GM21528 (cell line): Measurements from ENCODE around the gene MED12L.
"Not testable (repeated sequence)": the region's sequence is repeated elsewhere in the genome, so short reads cannot be mapped to it uniquely, and the experiment has no call there.

Experiments
- ATAC-seq: cut with Tn5 transposase; IDR thresholded peaks from one replicate; pipeline ENCODE4 v1.9.1; 2021; ENCODE audit warnings: mild to moderate bottlenecking, moderate library complexity; ENCODE audit not compliant: unreplicated experiment, low FRiP score

MED12L gene, protein sequence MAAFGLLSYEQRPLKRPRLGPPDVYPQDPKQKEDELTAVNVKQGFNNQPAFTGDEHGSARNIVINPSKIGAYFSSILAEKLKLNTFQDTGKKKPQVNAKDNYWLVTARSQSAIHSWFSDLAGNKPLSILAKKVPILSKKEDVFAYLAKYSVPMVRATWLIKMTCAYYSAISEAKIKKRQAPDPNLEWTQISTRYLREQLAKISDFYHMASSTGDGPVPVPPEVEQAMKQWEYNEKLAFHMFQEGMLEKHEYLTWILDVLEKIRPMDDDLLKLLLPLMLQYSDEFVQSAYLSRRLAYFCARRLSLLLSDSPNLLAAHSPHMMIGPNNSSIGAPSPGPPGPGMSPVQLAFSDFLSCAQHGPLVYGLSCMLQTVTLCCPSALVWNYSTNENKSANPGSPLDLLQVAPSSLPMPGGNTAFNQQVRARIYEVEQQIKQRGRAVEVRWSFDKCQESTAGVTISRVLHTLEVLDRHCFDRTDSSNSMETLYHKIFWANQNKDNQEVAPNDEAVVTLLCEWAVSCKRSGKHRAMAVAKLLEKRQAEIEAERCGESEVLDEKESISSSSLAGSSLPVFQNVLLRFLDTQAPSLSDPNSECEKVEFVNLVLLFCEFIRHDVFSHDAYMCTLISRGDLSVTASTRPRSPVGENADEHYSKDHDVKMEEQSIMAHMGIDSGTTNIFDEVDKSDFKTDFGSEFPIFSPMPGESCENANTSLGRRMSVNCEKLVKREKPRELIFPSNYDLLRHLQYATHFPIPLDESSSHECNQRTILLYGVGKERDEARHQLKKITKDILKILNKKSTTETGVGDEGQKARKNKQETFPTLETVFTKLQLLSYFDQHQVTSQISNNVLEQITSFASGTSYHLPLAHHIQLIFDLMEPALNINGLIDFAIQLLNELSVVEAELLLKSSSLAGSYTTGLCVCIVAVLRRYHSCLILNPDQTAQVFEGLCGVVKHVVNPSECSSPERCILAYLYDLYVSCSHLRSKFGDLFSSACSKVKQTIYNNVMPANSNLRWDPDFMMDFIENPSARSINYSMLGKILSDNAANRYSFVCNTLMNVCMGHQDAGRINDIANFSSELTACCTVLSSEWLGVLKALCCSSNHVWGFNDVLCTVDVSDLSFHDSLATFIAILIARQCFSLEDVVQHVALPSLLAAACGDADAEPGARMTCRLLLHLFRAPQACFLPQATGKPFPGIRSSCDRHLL (N-terminal part only)

DNA sequence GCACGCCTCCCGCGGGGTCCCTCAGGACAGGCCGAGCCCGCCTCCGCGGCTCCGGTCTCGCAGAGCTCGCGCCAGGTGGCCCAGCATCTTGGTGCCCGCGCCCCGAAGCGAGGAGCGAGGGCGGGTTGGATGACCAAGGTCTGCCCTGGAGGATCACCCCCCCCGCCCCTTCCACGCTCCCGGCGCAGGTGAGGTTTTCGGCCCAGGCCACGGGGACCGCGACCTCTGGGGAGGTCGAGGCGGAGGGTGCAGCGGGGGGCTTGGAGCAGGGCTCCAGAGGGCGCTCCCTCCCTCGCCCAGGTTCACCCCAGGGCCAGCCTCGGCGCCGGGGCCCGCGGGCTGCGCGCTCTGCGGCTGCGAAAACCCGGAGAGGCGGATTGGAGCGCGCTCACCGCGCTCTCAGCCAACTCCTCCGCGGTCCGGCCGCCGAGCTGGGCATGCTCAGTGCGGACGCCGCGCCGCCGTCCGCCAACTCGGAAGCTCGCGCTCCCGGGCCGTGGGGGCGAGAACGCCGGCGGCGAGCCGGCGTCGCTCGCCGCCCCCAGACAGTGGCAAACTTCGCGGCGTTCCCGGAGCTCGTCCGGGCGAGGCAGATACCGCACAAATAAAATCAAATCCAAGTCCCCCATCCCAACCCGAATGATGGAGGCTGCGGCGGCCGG lies at the start of gene MED12L:
MED12L (plus strand) TSS at position 438 of the 662 bp plus-strand sequence. CDS start 1,263 bp downstream, outside the sequence.
- ATAC-seq: peak; percentile 72

DNA sequence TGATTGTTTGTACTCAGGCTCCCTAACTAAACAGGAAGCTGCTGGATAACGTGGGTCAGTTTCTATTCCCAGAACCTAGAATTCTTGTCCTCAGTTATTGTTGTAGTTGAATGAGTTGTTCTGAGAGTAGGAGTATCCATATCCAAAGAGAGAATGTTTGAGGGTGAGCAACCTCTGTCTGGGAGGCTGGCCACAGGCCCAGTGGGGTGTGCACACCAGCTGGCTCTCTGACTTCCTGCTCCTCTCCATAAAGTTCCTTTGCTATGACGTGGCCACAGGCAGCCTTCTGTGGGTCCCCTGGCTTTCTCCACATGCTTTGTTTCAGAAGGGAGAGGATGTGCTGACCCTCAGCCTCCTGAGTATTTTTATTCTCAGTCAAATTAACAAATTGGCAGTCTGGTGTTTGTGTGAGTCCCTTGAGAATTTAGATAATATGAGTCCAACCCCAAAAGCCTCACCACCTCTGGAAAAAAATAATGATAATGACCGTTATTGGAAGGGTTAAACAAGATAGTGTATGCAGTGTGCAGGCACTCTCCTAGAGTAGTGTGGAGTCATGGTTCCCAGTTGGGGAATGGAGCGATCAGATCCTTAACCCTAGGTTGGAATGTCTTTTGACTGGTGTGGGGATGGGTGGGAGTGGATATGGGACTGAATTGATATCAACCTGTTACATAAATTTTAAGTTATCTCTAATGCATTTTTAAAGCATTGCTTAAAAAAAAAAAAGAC lies 47.6 kb upstream of the MED12L start:
- no peak for ATAC-seq

DNA sequence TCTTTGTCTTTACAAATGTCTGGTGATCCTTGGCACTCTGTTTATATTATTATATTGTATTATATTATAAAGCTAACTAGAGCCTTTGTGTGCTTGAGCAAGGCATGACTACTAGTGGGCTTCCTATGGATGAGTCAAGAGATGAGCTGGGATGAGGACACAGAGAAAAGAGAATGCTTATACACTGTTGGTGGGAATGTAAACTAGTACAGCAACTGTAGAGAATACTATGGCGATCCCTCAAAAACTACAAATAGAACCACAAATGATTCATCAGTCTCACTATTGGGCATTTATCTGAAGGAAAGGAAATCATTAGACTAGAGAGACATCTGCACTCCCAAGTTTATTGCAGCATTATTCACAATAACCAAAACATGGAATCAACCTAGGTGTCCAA lies 40.8 kb upstream of the MED12L start:
- ATAC-seq: no peak

DNA sequence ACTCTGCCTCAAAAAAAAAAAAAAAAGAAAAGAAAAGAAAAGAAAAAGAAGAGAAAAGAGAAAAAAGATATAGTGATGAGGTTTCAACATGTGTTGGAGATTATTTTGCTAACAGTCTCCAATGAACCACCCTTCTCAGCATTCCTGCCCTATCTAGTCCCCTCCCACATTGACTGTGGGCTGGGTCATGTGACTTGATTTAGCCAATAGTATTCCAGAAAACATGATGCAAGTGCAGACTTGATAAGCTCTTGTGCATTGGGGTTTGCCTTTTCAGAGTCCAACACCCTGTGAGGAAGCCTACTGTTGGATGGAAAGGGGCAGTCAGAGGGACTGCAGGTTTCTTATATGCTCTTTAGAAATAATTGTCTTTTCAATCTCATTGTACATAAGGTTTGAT lies 37.8 kb upstream of the MED12L start:
- no peak for ATAC-seq

DNA sequence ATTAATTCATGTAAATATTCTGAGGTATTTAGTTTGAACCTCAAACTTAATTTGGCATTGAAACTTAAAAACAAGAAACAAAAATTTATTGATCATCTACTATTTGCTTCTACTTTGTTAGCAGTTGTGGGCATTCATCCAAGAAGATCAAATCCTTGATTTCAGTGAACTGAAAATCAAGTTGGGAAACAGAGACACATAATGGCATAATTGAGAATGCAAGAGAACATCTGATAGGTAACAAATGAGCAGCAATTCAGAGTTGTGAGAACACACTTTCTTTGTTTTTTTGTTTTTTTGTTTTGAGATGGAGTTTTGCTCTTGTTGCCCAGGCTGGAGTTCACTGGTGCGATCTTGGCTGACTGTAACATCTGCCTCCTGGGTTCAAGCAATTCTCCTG lies 33.9 kb upstream of the MED12L start:
- no peak for ATAC-seq

DNA sequence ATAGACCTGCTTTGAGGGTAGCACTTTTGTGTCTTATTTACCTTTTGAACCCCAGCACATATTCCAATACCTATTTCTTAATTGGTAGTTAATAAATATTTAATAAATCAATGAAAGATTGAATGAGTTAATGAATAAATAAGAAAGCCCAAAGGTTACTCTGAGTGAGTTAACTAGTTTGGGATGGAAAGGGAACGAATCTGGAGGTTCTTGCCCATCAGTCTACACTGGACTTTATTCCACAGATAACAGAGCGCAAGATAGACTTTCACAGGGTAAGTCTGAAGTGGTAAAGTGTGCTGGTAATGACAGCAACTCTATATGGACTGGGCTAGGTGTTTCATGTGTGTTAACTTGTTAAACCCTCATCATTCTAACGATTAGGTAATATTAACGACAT lies 33.1 kb upstream of the MED12L start:
- ATAC-seq: no peak

DNA sequence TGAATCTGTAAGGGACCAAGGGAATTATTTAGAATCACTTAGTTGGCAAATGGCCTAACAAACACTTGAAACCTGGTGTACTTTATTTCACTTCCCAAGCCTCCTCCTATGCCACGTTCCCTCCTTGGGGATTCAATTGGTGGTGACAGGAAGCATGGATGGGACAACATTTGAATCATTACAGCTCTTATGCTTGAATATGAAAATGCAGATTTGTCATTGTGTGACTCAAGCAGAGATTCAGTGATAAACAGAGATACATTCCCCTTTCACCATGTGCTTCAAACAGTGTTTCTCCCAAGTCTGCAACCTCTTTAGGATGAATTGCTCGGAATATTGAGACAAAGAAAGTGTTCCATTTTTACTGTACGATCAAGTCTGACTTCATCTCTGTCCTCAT lies 32.7 kb upstream of the MED12L start:
- no peak for ATAC-seq

DNA sequence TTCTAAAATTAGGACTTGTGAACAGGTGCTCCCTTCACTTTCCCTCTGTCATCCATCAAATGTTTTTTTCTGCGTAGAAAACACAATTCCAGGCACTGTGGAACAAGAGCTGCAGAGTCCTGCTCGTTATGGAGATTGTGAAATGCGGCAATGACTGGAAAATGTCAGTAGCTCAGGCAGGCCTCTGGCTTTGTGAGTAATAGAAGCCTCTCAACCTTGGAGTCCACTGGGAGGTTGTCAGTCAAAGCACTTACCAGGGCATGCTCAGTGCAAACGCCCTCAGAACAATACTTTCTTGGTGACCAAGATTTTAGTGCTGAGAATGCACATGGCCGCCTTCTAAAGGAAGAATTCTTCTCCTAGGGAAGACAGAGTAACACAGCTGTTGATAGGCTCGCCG lies 26.7 kb upstream of the MED12L start:
- no peak for ATAC-seq

DNA sequence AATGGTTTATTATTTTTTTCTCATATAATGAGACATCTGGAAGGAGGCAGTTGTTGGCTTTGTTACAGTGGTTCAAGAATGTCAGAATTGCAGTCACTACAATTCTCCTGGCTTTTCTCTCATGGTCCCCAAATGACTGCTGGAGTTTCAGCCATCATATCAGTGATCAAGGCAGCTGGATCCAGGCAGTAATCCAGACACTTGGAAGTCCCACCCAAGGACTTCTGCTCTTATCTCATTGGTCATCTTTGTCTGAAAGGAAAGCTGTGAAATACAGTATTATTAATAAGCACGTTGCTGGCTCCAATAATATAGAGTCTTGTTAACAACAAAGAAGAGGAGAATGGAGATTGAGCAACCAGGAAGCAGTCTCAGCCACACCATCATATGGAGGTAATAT lies 22.9 kb upstream of the MED12L start:
- no peak for ATAC-seq

DNA sequence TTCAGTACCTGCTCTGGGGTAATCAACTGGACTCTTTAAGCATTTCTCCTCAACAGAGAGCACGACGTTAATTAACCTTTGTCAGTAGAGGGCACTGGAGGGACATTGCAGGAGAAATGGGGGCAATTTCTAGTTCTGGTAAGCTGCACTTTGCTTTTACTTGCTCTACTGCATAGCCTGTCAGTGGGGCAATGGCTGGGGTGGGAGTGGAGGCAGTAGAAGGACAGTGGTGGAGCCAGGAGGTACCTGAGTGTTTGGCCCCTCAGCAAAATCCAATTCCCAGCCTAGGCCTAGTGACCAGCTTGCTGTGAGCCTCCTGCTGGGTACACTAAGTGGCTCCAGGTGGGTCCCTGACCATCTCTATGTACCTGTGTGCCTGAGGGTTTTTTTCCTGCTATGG lies 18.3 kb upstream of the MED12L start:
- ATAC-seq: no peak

DNA sequence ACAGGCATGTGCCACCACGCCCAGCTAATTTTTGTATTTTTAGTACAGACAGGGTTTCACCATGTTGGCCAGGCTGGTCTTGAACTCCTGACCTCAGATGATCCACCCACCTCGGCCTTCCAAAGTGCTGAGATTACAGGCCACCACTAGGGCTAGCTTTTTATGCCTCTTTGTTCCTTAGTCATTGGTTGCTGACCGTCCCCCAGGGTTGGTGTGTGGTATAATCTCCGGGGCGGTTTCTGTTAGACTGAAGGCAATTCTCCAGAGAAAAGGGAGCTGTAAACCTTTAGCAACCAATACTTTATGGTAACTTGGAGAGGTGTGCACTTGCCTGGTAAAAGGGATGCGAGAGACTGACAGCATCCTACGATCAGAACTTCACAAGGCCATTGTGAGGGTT lies 12.6 kb upstream of the MED12L start:
- not testable (repeated sequence) for ATAC-seq

DNA sequence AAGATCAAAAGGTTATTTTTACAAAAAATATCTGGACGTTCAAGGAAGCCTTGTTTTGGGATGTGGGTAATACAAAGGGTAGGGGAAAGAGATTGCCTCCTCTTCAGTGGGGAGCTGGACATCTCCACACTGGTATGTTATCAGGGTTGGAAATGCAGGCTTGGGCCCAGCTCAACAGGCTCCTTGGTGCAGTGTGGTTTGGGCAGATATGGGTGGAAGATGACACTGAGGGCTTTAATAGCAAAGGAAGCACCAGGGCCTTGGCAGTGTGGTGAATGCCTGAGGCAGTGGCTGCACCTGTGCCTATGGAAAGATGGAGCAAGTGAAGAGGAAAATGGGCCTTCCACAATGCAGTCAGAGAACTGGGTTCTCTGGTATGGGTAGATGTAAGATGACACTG lies 11.2 kb upstream of the MED12L start:
- ATAC-seq: no peak

DNA sequence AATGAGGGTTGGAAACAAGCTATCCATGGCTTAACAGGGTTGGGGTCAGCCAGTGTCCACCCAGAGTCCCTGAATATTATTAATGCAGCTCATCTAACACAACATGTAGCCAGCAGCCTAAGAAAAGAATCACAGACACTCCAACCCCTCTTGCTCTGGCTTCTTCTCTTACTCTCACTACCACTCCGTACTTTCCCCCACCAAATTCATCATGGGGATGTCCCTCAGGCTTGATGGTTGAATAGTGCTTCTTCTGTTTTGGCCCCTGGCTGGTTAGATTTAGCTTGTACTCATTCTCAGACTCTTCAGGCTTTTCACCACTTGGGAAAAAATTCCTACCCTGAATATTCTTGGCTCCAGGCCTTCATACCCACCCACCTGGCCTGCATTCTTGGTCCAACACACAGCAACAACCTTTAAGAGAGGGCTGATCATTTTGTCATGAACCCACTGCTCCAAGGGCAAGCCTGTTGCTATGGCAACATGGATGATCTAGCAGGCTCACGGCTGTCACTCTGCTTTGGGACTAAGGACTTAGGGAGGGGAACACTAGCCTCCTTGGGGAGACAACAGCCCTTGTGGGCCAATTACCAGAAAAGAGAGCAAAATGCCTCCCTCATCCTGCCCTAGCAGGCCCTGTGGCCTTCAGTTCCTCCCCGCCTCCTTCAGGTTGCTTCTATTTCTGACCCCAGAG lies 9.4 kb upstream of the MED12L start:
- no peak for ATAC-seq

DNA sequence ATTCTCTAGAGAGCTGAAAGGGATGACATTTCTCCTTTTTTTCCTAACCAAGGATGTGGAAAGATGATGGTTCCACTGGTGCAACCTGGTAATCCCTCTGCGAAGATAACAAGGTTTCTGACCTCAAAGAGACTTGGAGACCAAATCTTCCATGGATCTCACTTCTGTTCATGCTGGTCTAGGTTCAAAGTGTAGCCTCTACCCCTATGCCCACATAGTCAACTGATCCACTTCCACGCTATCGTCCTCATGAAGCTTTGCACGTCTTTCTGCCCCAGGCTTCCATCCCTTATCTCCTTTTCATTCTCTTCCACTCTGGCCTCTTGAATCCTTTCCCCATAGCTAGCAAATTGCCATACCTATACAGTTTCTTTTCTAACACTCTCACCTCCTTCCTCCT lies 8.8 kb upstream of the MED12L start:
- ATAC-seq: no peak

DNA sequence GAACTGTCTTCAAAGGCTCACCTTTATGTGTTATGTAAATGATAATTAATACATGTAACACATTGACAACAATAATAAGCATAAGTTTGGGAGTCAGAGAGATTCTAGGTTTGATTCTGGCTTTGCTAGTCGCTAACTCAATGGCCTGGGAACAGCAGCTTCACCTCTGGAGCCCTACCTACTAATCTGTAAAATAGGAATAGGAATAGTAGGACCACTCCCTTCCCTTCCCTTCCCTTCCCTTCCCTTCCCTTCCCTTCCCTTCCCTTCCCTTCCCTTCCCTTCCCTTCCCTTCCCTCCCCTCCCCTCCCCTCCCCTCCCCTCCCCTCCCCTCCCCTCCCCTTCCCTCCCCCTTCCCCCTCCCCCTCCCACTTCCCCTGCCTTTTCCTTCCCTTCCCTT lies 4.4 kb upstream of the MED12L start:
- ATAC-seq: not testable (repeated sequence)

DNA sequence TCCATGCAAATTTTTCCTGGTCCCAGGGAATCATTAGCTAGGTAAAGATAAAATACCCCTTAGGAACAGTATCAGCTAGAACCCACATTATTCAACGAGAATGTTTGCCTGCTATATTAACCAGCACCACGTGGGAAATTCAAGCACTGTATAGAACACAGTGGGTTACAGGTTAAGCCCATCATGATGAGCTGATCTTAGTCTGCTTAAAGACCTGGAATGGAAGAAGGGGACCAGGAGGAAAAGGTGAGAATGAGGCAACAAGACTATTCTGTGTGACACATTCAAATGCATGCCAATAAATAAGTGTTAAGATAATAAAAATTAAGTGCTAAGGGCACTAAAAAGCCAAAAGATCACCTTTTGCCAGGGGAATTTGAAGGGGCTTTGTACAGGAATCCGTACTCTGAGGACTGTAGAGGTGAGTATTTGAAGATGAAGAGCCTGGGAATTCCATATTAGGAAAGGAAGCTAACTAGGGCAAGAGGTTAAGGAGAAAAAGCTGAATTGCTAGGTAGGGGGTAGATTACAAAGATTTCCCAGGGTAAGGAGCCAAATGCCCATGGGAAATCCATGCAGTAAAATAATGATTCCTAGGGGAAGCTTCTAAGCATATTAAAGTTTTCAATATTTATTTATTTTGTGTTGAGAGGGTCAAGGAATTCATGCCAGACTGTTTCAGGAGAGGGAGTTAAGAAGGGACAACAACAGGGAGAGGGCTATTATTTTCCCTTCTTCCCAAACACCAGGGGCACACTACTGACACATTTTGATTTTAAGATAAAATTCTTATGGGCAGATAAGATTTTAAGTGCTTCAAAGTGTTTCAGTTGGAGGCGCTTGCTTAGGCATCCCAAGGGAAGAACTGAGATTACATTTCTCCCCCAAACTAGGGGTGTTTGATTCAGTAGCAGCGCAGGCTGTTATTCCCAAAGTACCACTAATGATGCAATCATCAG lies 2.3 kb upstream of the MED12L start:
- ATAC-seq: no peak

DNA sequence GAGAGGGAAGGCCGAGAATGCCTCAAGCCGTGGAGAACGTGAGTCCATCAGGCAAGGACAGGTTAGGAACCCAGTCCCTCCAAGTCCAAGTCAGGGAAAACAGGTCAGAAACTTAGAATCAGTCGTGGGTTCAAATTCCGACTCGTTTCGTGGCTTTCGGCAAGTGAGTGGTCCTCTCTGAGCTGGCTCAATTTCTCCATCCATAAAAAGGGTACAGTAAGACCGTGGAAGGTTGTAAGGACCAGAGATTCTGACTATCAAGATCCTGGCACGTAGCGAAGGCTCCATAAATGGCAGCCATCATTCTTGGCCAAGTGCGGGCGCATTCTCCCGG lies 604 bp upstream of the MED12L start:
- ATAC-seq: no peak

DNA sequence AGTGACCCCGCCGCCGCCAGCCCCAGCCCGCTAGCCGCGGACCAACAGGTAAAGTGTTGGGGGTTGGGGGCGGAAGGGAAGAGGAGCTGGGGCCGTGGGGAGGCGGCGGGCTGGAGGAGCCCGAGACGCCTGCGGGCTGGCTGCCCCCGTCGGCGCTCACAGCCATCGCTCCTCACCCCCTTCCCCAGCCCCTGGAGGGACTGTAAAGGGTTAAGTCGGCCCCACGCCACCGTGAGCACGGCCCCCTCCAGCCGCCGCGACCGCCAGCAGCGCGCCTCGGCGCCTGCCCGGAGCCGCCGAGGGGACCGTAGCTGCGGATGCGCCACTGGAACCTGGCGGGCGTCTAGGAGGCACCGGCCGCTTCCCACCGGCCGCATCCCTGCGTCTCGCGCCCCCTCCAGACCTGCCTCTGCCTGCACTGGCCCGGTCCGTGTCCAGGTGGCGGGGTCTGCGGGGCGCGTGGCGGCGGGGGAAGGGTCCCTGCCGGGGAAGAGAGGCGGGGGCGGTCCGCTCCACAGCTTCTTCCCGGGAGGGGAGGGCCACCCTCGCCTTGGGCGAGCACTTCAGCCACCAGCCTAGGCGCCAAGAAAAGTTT lies 522 bp downstream of the MED12L start:
- ATAC-seq: no peak
